GM08714 (cell line): Measurements from ENCODE around the gene IGSF5.

Experiments used
- H3K4me3 ChIP-seq: fragments of 200-500 bp; sonication (Bioruptor generic); 2 replicates; pipeline ENCODE4 v1.5.1; 2014; ENCODE audit warnings: mild to moderate bottlenecking, low read length, inconsistent platforms
- ZNF274 ChIP-seq: IDR thresholded peaks from 2 replicates; pipeline ENCODE4 v1.6.1; 2012; ENCODE audit warnings: mild to moderate bottlenecking, low read depth, low read length

The IGSF5 gene

DNA sequence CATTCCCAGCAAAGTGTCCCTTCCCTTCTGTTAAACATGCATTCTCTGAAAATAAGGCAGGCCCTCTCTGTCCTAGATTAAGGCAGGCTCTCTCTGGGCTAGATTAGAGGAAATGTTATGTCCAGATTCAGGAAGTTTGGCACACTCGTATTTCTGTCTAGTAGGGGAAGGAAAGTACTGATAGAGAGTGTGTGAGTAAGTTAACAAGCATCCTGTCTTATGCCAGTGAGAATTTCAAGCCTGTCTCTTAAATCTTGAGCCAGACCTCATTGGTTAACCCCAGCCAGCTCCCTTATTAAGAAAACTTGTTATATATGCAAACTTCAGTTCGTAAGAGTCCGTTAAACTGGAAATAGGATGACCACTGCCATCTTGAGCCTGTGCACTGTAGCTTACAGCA lies 31.6 kb downstream of the IGSF5 start:
- H3K4me3 ChIP-seq: no peak overlapping the region
- no peak for TF ChIP-seq ZNF274

DNA sequence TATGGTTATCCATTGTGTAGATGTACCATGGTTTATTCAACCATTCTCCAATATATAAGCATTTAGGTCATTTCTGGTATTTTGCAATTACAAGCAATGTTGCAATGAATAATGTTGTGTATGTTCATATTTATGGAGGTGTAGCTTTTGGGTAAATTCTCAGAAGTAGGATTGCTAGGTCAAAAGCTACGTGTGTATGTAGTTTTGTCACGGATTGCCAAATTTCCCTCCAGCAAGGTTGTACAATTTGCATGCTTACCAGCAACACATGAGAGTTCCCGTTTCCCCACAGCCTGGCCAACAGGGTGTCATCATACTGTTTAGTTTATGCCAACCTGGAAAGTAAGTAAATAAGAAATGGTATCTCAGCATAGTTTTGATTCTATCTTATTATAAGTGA lies 36.3 kb downstream of the IGSF5 start:
- no peak for TF ChIP-seq ZNF274
- no peak overlapping the region for H3K4me3 ChIP-seq

DNA sequence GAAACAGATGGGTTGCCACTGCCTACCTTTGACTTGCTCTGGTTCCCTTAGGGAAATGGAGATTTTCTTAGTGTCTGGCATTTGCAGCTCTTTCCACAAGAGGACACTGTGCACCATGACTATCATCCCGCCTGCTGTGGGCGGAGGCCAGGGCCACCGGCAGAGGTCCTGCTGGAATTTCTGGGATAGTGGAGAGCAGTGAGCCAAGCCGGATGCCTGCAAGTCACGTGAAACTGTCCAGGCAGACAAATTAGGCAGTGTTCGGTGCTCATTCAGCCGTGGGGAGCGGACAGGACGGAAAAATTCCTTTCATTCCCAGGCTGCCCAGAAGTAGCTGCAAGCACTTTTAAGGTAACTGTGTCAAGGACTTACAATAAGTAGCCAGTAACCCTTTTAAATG lies 43.4 kb downstream of the IGSF5 start:
- H3K4me3 ChIP-seq: no peak overlapping the region
- TF ChIP-seq ZNF274: no peak

DNA sequence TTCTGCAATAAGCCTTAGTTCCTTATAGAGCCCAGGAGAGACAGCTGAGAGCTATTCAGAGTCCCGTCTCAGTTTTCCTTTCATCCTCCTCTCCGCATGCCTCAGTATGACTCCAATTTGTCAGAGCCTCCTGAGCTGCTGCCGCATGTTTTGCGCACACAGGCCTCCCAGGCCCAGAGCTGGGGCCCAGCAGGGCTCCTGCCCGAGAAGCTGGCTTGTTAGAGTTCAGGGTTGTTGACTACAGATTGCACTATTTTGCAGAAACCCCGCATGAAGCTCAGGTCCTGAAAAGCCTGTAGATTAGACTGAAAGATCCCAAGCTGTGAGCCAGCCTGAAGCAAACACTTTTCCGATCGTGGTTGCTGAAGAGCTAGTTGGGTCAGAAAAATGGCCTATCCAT lies 51.5 kb downstream of the IGSF5 start:
- TF ChIP-seq ZNF274: no peak
- H3K4me3 ChIP-seq: no peak overlapping the region

DNA sequence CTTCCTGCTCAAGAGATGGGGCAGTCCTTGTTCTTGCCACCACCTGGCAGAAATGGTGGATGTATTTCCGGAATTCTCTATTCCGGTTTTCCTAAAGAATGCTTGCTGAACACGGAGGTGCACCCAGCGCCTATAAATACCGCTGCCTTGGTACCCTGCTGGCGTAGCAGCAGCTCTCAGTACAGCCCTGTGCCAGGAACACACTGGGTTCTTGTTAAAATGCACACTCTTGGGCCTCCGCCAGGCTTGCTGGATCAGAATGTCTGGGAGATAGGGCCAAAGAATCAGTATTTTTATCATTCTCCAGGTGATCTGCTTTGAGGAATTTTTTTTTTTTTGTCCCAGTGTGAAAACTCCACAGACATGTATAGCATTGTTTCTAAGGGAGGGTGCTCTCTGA lies 54.2 kb downstream of the IGSF5 start:
- H3K4me3 ChIP-seq: no peak overlapping the region
- TF ChIP-seq ZNF274: no peak

DNA sequence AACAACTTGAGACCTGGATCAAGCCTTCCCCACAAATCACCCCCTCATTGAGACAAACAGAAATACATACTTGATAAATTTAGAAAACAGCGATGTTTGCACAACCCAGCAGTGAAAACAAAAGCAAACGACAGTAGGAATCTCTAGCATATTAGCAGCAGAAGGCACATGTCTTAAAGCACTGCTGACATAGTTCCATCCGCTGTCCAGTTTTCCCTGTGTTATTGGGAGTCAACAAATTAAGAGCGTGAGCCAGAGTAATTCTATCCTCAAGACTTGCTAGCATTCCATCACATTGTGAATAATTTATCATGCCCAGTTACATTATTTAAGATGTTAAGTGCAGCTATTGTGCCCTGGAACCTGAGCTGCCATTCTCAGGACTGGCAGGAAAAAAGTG lies 55.3 kb downstream of the IGSF5 start:
- H3K4me3 ChIP-seq: no peak overlapping the region
- no peak for TF ChIP-seq ZNF274

DNA sequence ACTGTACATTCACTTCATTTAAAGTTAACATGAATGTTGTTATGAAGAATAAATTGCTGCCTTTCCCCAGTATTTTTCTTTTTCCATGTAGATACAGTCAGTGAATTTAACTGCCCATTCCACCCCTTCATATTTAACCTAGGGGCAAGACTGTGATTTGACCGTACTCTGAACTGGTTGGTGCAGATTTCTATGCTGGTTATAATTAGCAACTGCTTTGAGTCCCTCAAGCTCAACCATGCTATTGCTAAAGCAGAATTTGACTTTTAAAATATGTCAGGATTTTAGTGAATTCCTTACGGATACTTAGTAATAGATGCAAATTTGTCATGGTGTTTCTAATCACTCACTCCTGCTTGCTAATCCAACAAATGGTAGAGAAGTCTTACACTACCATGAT lies 57.2 kb downstream of the IGSF5 start:
- no peak for TF ChIP-seq ZNF274
- no peak overlapping the region for H3K4me3 ChIP-seq

DNA sequence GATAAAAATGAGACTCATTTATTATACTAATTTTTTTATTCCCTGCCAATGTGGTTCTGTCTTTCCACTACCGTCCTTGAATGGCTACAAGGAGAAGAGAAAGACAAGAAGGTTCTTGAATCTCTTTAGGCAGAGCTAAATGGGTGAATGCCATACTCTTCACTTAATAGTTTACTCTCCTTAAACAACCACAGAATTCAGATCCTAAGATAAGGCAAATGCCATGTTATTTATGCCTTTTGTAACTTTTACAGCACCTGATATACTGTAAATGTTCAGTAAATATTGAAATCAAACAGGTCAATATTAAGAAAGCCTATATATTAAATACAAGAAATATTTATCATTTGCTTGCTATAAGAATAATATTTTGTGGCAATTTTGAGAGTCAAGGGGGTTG lies 58.4 kb downstream of the IGSF5 start:
- no peak for TF ChIP-seq ZNF274
- H3K4me3 ChIP-seq: no peak overlapping the region

DNA sequence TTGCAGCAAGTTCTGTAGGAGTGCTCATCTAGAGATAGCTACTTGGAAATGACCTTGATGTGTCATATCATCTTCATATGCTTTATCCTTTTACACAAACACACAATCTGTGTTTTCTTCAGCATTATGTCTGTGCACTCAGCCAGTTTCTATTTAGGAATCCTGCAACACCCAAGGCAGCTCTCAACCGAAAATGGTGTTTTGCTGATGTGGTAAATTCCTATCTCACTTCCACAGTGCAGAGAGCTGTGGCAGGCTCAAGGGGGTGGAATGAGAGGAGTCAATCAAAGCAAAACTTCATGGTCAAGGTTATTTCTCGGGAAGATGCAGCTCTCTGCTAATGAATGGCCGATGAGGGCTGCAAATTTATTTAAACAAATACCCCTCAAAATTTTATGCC lies 59.3 kb downstream of the IGSF5 start:
- H3K4me3 ChIP-seq: no peak overlapping the region
- no peak for TF ChIP-seq ZNF274

DNA sequence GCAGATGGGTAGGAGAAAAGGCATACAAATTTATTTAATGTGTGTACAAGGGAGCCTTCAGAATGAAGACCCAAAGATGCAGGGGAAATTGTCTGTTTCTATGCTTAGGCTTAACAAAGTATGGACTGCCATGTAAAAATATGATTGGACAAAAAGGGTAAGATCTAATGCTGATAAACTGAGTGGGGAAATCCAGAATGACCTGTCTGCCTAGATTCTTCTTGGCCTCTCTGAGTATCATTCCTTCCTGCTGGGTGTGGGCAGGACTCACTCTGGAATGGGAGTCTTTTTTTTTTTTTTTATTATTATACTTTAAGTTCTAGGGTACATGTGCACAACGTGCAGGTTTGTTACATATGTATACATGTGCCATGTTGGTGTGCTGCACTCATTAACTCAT lies 61.0 kb downstream of the IGSF5 start:
- no peak overlapping the region for H3K4me3 ChIP-seq
- TF ChIP-seq ZNF274: no peak

DNA sequence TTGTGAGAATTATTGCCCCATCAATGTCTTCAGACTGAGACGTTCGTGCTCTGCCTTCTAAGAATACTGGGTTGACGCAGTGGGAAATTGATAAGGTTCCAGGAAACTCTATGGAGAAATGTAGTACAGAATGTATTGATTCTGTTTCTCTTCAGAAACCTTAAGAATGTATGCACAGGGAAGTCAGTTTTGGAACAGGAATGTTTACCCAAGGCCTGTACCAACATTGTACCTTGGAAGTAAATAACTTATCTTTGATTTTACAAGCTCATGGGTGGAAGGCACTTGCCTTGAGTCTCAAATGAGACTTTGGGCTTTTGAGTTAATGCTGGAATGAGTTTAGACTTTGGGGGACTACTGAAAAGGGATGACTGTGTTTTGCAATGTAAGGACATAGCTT lies 62.8 kb downstream of the IGSF5 start:
- TF ChIP-seq ZNF274: no peak
- H3K4me3 ChIP-seq: no peak overlapping the region

DNA sequence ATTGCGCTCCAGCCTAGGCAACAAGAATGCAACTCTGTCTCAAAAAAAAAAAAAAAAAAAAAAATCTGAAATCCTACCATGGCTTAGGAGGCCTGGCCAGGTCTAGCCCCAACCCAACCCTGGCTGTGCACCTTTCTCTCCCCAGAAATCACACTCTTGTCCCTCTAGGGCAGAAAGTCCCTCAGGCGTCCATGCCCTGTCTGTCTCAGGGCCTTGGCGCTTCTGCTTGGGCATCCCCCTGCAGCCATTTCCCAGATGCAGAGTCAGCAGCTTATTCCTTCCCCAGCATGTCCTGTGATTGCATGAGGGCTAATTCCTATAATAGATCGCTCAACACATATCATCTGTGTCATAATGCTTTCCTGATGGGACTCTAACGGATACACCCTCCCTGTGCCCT lies 65.0 kb downstream of the IGSF5 start:
- TF ChIP-seq ZNF274: no peak
- H3K4me3 ChIP-seq: no peak overlapping the region

DNA sequence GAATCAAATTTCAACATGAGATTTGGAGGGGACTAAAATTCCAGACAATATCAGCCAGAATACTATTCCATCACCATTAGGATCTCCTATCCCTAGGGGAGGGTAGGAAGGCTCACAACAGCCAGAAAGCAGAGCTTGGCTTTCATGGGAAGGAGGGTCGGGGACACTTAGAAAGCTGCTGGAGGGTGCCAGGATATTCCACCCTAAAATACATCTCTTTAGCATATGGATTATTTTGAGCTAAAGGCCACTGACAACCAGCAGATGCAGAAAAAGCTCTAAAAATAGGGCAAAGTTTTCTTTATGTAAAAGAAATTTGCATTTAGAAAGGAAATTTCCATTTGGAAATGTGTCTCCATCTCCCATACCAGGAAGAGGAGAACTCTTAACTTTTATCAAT lies 68.0 kb downstream of the IGSF5 start:
- H3K4me3 ChIP-seq: no peak overlapping the region
- no peak for TF ChIP-seq ZNF274

DNA sequence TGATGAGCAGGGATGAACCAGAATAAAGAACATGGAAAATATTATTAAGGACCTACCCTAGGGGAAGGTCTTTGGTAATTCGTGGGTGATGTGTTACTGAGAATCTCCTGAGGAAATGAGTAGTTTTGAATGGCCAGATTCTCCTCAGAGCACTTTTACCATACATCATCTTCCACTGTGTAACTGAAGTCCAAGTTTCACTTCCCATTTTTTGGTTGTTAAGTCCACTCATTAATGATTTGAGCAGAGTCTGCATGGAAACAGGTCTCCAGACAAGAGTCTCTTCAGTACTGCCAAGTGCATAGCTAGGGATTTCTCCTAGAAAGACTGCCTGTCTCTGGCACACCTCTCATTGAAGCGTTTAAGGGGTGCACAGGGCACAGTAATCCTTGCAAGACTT lies 73.6 kb downstream of the IGSF5 start:
- no peak overlapping the region for H3K4me3 ChIP-seq
- no peak for TF ChIP-seq ZNF274

DNA sequence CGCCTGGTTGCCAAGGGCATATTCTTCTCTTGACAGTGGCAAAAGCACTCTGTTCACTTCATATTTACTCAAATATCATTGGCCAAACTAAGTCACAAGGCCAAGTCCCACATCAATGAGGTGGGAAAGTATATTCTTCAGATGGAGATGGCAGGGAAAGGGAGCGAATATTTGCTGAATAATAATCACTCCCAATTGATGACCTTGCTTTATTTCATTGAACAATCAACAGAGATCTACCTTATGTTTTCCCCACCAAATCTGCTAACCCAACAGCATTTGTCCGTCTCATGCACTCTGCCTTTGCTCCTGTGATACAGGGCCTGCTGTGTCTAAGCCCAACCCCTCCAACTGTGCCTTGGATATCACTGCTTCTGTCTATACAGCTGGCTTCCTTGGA lies 77.1 kb downstream of the IGSF5 start:
- H3K4me3 ChIP-seq: no peak overlapping the region
- TF ChIP-seq ZNF274: no peak

DNA sequence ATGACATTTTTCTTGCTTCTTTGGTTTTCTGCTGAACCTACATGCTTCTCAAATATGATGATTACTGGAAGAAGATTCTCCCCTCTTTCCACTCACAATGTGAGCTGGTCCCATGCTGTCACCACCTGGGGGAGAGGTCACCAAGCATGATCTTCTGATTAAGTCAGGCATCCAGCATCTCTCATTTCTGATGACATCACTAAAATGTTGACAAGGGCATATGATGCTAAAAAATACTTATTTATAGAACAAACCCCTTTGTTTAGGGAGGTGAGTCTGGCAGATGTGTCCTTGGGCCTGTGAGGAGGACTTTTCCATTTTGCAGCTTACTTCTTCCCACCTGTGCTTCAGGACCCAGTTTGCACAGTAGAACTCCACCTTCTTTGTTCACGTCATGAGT lies 80.3 kb downstream of the IGSF5 start:
- no peak overlapping the region for H3K4me3 ChIP-seq
- no peak for TF ChIP-seq ZNF274

DNA sequence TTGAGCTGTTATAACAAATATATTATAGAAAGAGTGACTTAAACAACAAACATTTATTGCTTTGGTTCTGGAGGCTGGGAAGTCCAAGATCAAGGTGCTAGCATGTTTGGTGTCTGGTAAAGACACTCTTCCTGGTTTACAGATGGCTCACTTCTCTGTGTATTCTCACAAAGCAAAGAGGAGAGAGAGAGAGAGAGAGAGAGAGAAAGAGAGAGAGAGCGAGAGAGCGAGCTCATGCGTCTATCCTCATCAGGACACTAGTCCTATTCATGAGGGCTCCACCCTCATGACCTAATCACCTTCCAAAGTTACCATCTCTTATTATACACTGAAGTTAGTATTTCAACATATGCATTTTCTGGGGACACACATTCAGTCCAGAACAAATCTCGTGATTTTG lies 89.6 kb downstream of the IGSF5 start:
- H3K4me3 ChIP-seq: no peak overlapping the region
- TF ChIP-seq ZNF274: no peak
